MM.1S (cell line): ENCODE data around the gene BID.
A peak's percentile ranks its signal among the peaks of the same experiment; 100 is the strongest.

ENCODE experiments used
- EZH2 ChIP-seq: fragments of 300-600 bp; sonication (generic); optimal IDR thresholded peaks from 2 replicates; pipeline ENCODE3; 2017; ENCODE audit warnings: low read depth, mild to moderate bottlenecking, antibody characterized with exemption, low read length, mixed read lengths
- TF ChIP-seq, protein P1 (sequence below): fragments of 300-600 bp; sonication (generic); IDR thresholded peaks from 2 replicates; pipeline ENCODE4 v1.5.1; 2016; ENCODE audit warnings: antibody characterized with exemption, low read length, mixed read lengths

DNA sequence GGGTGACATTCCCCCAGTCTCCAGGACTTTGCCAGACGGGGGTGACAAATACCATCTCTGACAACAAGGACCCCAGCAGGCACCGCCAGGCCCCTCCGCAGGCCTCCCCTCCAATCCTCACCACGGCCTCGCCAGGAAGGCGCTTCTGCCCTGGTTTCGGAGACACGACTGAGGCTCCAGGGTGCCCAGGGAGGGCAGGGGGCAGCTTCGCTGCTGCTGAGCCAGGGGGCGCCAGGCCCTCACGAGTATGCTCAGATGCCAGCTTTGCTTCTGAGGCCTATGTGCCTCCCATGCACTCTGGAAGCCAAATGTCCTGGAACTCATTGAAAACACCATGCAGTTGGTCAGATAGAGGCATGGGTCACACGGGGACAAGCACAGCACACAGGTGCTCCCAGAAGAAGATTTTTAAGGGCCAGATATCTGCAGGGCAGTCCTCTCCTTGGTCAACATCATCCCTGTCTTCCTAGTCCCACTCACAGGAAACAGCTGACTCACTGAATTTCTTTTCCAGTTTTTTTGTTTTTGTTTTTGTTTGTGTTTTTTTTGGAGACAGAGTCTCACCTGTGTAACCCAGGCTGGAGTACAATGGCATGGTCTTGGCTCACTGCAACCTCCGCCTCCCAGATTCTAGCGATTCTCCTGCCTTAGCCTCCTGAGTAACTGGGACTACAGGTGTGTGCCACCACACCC is 19.9 kb downstream of the BID start:
- TF ChIP-seq, protein P1, sequence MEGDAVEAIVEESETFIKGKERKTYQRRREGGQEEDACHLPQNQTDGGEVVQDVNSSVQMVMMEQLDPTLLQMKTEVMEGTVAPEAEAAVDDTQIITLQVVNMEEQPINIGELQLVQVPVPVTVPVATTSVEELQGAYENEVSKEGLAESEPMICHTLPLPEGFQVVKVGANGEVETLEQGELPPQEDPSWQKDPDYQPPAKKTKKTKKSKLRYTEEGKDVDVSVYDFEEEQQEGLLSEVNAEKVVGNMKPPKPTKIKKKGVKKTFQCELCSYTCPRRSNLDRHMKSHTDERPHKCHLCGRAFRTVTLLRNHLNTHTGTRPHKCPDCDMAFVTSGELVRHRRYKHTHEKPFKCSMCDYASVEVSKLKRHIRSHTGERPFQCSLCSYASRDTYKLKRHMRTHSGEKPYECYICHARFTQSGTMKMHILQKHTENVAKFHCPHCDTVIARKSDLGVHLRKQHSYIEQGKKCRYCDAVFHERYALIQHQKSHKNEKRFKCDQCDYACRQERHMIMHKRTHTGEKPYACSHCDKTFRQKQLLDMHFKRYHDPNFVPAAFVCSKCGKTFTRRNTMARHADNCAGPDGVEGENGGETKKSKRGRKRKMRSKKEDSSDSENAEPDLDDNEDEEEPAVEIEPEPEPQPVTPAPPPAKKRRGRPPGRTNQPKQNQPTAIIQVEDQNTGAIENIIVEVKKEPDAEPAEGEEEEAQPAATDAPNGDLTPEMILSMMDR = peak; percentile 21; the same call in 1 of the 2 replicates
- no peak for TF ChIP-seq EZH2
